Osteocyte (in vitro differentiated cells): ENCODE data around the gene INSM1. TPM values are rescaled to one million over a fixed set of nuclear protein-coding genes. Genes with fewer than 3 reads are reported as not detected.

ENCODE experiments used
- DNase-seq: peaks from one replicate; pipeline ENCODE4 v3.0.0; 2021; ENCODE audit warnings: mixed read lengths; ENCODE audit not compliant: unreplicated experiment; ENCODE audit errors: extremely low spot score
- H3K27ac Mint-ChIP-seq: one replicate; pipeline ENCODE4 v1.8.0; 2021; ENCODE audit warnings: mild to moderate bottlenecking, mixed read lengths; ENCODE audit not compliant: unreplicated experiment
- H3K27me3 Mint-ChIP-seq: one replicate; pipeline ENCODE4 v1.8.0; 2021; ENCODE audit warnings: mixed read lengths; ENCODE audit not compliant: unreplicated experiment
- H3K36me3 Mint-ChIP-seq: one replicate; pipeline ENCODE4 v1.8.0; 2021; ENCODE audit warnings: mixed read lengths; ENCODE audit not compliant: unreplicated experiment
- H3K4me1 Mint-ChIP-seq: one replicate; pipeline ENCODE4 v1.8.0; 2021; ENCODE audit warnings: mixed read lengths; ENCODE audit not compliant: unreplicated experiment
- H3K4me3 Mint-ChIP-seq: one replicate; pipeline ENCODE4 v1.8.0; 2021; ENCODE audit warnings: mild to moderate bottlenecking, moderate library complexity, mixed read lengths; ENCODE audit not compliant: unreplicated experiment
- H3K9me3 Mint-ChIP-seq: one replicate; pipeline ENCODE4 v1.8.0; 2021; ENCODE audit warnings: mixed read lengths; ENCODE audit not compliant: unreplicated experiment
- total RNA-seq: library from RNA; stranded (reverse); gene quantifications from 2 replicates; pipeline ENCODE4 v1.2.1, GENCODE V29; 2021
- TF ChIP-seq, protein P1 (sequence below): fragments of 200-600 bp; sonication (generic); IDR thresholded peaks from 2 replicates; pipeline ENCODE4 v1.5.0; 2021; ENCODE audit warnings: antibody characterized with exemption, mild to moderate bottlenecking, moderate library complexity

INSM1 gene
- total RNA-seq, 1 donor from 2014 or later = not detected

DNA sequence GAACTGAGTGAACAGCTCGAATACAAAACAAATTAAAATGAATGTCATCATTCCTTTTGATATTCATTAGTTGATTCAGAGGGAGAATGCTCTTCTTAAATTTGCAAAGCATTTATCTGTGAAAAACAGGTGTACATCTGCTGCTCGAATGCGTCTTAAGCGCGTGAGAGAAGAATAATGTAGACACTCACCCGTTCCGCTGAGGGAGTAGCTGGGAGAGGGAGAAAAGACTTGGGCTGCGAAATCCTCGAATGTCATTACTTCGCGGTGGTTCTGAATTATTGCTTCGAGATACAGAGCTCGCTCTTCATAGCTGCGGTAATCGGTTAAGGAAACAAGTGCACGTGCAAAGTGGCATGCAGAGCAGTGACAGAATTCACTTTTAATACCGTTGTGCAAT is 43.9 kb downstream of the INSM1 start:
- H3K4me3 Mint-ChIP-seq = no peak overlapping the region
- TF ChIP-seq, protein P1, sequence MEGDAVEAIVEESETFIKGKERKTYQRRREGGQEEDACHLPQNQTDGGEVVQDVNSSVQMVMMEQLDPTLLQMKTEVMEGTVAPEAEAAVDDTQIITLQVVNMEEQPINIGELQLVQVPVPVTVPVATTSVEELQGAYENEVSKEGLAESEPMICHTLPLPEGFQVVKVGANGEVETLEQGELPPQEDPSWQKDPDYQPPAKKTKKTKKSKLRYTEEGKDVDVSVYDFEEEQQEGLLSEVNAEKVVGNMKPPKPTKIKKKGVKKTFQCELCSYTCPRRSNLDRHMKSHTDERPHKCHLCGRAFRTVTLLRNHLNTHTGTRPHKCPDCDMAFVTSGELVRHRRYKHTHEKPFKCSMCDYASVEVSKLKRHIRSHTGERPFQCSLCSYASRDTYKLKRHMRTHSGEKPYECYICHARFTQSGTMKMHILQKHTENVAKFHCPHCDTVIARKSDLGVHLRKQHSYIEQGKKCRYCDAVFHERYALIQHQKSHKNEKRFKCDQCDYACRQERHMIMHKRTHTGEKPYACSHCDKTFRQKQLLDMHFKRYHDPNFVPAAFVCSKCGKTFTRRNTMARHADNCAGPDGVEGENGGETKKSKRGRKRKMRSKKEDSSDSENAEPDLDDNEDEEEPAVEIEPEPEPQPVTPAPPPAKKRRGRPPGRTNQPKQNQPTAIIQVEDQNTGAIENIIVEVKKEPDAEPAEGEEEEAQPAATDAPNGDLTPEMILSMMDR = no peak
- peaks cover 8% of the 10 kb centered on the region for H3K36me3 Mint-ChIP-seq
- H3K4me1 Mint-ChIP-seq = no peaks in the 10 kb centered on the region
- DNase-seq = no peak
- no peak overlapping the region for H3K27ac Mint-ChIP-seq
- H3K9me3 Mint-ChIP-seq = no peaks in the 10 kb centered on the region
- no peaks in the 10 kb centered on the region for H3K27me3 Mint-ChIP-seq

DNA sequence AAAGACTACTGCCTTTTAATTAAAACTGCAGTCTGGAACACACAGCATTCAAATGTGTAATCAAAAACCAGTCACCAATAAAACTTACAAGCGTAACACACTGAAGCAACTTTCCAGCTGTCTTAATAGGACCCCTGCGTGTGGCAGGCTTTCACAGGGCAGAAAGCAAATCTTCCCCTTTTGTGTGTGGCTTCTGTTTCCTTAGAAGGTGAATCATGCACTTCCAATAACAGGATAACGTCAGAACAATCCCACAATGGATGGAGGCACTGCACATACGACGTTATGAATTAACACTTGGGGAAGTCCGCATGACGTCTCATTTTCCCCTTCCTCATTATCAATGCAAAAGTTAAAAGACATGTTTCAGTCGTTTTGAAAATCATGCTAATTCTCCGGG is 44.8 kb downstream of the INSM1 start:
- no peaks in the 10 kb centered on the region for H3K9me3 Mint-ChIP-seq

GRCh38 chr20:20413810-20414281 is 45.9 kb downstream of the INSM1 start:
- Mint-ChIP-seq H3K36me3 (peaks cover 8% of the 10 kb centered on the region), H3K4me1 (no peaks in the 10 kb centered on the region), H3K9me3 (no peaks in the 10 kb centered on the region), H3K27ac (no peak overlapping the region), H3K4me3 (no peak overlapping the region), H3K27me3 (no peaks in the 10 kb centered on the region)
- TF ChIP-seq, protein P1 = no peak
- no peak for DNase-seq

More for the DNA sequence above, 44.8 kb downstream of the INSM1 start:
- DNase-seq = no peak
- H3K36me3 Mint-ChIP-seq = peaks cover 8% of the 10 kb centered on the region
- H3K4me3 Mint-ChIP-seq = no peak overlapping the region
- no peak overlapping the region for H3K27ac Mint-ChIP-seq
- TF ChIP-seq, protein P1 = no peak
- no peaks in the 10 kb centered on the region for H3K27me3 Mint-ChIP-seq
- no peaks in the 10 kb centered on the region for H3K4me1 Mint-ChIP-seq

- Mint-ChIP-seq H3K27ac (no peak overlapping the region), H3K36me3 (peaks cover 8% of the 10 kb centered on the region), H3K9me3 (no peaks in the 10 kb centered on the region), H3K4me3 (no peak overlapping the region), H3K27me3 (no peaks in the 10 kb centered on the region), H3K4me1 (no peaks in the 10 kb centered on the region)
- TF ChIP-seq, protein P1 = no peak
- no peak for DNase-seq
Observed at GRCh38 chr20:20414640-20415220, 46.8 kb downstream of the INSM1 start.

GRCh38 chr20:20415321-20415720 is 47.4 kb downstream of the INSM1 start:
- Mint-ChIP-seq H3K9me3 (no peaks in the 10 kb centered on the region), H3K4me1 (no peaks in the 10 kb centered on the region), H3K27me3 (no peaks in the 10 kb centered on the region), H3K36me3 (peaks cover 8% of the 10 kb centered on the region), H3K4me3 (no peak overlapping the region), H3K27ac (no peak overlapping the region)
- no peak for DNase-seq
- TF ChIP-seq, protein P1 = no peak
